ENCODE results near the gene EYS.
"Not testable (repeated sequence)": the region's sequence is repeated elsewhere in the genome, so short reads cannot be mapped to it uniquely, and the experiment has no call there.

EYS gene

GRCh38 chr6:65633501-65633900 lies 73.5 kb downstream of the EYS start:
- no peak for DNase-seq (ENCODE audit: low read depth in 2 of 2)

- no peak for DNase-seq (ENCODE audit: low read depth in 2 of 2)
These were observed 75.3 kb downstream of the EYS start for GRCh38 chr6:65631711-65632110.

GRCh38 chr6:65627434-65627999 lies 79.5 kb downstream of the EYS start:
- DNase-seq (ENCODE audit: low read depth in 2 of 2) = not testable (repeated sequence)

- no peak for DNase-seq (ENCODE audit: low read depth in 2 of 2)
These were observed 80.0 kb downstream of the EYS start for GRCh38 chr6:65627015-65627414.

DNA sequence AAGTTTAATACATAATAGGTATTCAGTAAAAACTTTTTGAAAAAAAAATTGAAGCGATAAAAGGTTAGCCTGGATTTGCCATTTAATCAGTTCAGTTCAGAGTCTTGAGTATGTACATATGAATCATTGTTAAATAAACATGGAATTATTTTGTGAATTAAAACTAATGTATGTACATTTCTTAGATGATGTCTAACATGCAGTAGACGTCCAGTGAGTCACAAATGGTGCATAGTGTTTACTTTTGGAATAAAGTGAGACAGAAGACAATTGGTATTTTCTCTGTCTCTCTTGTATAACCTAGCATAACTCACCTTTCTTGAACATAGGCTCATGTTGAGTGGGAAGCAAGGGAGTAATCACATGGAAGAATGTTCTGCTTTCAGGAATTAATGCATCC lies 83.5 kb downstream of the EYS start:
- DNase-seq (ENCODE audit: low read depth in 2 of 2) = no peak

DNA sequence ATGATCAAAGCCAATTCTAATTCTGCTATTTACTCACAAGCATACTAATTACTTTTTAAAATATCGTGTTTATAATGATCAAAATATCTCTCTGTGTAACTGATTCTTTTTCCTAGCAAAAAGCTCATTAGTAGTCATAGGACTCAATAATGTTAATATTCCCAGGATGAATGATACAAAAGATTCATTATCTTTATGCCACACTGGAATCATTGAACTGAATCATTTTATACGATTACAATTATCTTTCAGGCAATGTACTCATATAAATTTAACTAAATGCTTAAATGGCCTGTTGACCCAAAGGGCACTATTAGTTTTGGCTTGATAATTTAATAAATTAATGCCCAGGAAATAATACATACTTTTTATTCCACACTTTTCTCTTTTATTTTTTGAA lies 96.3 kb downstream of the EYS start:
- DNase-seq (ENCODE audit: low read depth in 2 of 2) = no peak

DNA sequence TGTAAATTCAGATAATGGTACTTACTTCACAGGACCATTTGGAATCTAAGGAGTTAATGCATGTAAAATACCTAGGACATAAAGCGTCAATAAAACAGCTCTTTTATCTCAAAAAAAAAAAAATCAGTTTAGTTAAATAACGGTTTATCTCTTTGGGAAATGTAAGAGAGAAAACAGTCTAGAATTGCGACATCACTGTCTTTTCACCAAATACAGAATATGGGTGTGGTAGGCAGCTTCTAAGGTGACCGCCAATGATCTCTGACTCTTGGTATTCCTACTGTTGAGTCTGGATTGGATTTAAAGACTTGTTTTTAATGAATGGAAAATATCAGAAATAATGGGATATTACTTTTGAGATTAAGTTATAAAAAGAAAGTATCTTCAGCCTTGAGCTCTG lies 111.5 kb downstream of the EYS start:
- no peak for DNase-seq (ENCODE audit: low read depth in 2 of 2)

DNA sequence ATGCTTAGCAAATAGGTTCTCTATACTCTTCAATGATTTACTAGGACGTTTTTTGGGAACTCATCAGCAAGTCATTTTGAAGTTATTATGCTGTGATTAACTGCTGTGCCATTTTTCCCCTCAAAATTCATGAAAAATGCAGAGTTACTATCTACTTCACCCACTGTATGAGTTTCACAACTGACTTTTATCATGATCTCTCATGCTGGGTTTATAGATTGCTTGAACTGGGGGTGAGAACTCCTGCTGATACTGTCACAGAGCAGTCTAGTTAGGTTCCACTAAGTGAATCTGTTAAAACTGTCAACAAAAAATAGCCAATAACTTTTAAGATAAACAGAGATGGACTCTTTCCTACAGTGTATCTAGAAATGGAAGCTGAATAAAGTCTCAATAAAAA lies 136.7 kb downstream of the EYS start:
- DNase-seq (ENCODE audit: low read depth in 2 of 2) = no peak

DNA sequence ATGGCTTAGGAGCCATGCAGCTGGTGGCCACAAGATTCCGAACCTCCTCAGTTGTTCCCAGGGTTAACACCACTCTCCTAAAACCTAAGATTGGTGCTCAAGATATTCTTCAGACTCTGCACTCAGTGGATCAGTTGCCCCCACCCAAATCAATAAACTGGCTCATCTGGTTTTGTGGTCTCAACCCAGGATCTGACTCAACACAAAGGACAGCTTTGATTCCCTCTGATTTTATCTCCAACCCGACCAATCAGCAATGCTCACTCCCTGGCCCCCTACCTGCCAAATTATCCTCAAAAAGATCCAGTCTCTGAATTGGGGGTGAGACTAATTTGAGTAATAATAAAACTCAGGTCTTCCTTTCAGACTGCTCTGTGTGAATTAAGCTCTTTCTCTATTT lies 137.5 kb downstream of the EYS start:
- DNase-seq (ENCODE audit: low read depth in 2 of 2) = no peak

- not testable (repeated sequence) for DNase-seq (ENCODE audit: low read depth in 2 of 2)
These were observed 138.0 kb downstream of the EYS start for GRCh38 chr6:65569056-65569455.

- no peak for DNase-seq (ENCODE audit: low read depth in 2 of 2)
These were observed 140.9 kb downstream of the EYS start for GRCh38 chr6:65566117-65566516.

- DNase-seq (ENCODE audit: low read depth in 2 of 2) = no peak
These were observed 149.0 kb downstream of the EYS start for GRCh38 chr6:65558071-65558470.

- no peak for DNase-seq (ENCODE audit: low read depth in 2 of 2)
These were observed 149.8 kb downstream of the EYS start for GRCh38 chr6:65557224-65557623.

DNA sequence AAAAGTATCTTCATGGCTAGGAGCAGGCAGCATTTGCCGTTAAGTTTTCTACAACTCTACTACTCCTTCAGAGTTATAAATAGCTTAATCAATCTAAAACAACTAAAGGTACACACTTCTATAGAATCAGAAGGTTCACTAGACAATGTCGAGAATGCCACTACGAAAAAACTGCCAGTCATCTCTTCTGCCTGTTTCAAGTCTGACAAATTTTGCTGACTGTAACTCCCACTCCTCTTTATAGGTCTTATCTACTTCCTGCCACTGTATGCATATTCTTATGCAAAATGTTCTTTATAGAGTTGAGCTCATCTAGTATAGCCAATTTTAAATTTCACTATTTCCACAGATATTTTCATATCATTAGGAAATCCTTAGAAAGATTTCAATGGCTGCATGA lies 160.1 kb downstream of the EYS start:
- DNase-seq (ENCODE audit: low read depth in 2 of 2) = no peak

GRCh38 chr6:65545920-65546319 lies 161.1 kb downstream of the EYS start:
- DNase-seq (ENCODE audit: low read depth in 2 of 2) = no peak

GRCh38 chr6:65538644-65539043 lies 168.4 kb downstream of the EYS start:
- DNase-seq (ENCODE audit: low read depth in 2 of 2) = no peak

GRCh38 chr6:65537600-65537999 lies 169.4 kb downstream of the EYS start:
- DNase-seq (ENCODE audit: low read depth in 2 of 2) = no peak

DNA sequence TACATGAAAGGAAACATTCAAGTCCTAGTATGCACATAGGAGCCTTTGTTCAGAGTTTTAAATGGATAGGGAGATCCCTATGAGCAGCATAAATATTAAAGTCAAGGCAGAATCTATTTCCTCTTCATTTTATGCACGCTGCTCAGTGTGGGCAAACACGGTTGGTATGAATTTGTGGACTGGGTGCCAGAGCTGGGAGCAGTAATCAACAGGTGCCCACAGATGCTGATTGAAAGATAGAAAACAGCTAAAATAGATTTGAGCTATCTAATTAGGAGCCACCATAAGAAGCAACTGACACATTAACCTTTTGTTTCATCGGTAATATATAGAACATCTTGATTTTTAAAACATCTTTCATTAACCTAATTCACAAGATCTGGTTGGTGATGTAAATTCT lies 175.5 kb downstream of the EYS start:
- no peak for DNase-seq (ENCODE audit: low read depth in 2 of 2)

- DNase-seq (ENCODE audit: low read depth in 2 of 2) = no peak
These were observed 182.8 kb downstream of the EYS start for GRCh38 chr6:65524232-65524631.

GRCh38 chr6:65505736-65506135 lies 201.3 kb downstream of the EYS start:
- no peak for DNase-seq (ENCODE audit: low read depth in 2 of 2)

GRCh38 chr6:65501045-65501444 lies 206.0 kb downstream of the EYS start:
- DNase-seq (ENCODE audit: low read depth in 2 of 2) = no peak

- not testable (repeated sequence) for DNase-seq (ENCODE audit: low read depth in 2 of 2)
These were observed 223.4 kb downstream of the EYS start for GRCh38 chr6:65483652-65484051.

GRCh38 chr6:65469650-65470049 lies 237.4 kb downstream of the EYS start:
- DNase-seq (ENCODE audit: low read depth in 2 of 2) = no peak

GRCh38 chr6:65468307-65468706 lies 238.7 kb downstream of the EYS start:
- DNase-seq (ENCODE audit: low read depth in 2 of 2) = no peak

DNA sequence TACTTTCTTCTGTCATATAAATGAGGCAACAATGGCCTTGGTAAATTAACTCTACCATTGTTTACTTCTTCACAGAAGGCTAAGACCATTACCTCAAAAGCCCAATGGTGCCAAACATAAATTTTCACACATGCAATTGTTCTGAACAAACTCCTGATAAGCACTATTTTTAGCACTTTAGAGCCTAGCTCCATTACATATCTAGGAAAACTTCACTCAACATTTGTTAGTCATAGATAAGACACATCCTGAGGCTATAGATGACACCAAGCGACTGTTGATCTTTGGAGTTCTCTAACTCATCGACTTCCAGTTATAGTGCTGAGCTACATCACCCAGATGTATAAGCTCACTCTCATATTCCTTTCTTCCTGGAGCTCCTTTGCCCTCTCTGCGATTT lies 245.9 kb downstream of the EYS start:
- no peak for DNase-seq (ENCODE audit: low read depth in 2 of 2)
